ENCODE measurements around the gene ADAMTS20.

ADAMTS20 gene

GRCh38 chr12:43307126-43307525 lies 244.9 kb downstream of the ADAMTS20 start:
- no peak for DNase-seq

- DNase-seq, result no peak
Measured at GRCh38 chr12:43306066-43306465, 245.9 kb downstream of the ADAMTS20 start.

DNA sequence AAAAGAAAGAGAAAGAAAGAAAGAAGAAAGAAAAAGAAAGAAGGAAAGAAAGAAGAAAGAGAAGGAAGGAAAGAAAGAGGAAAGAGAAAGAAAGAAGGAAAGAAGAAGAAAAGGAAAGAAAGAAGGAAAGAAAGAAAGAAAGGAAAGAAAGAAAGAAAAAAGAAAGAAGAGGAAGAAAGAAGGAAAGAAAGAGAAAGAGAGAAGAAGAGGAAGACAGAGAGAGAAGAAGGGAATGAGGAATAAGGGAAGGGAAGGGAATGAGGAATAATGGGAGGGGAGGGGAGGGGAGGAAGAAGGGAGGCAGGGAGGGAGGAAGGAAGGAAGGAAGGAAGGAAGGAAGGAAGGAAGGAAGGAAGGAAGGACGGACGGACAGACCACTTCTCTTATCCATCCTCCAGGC lies 246.9 kb downstream of the ADAMTS20 start:
- no peak for DNase-seq

Measured in stimulated activated naive CD4-positive, alpha-beta T cell treated with Interleukin-2 at 50 U/mL for 16 hours (primary cell).